KMS-11 (cell line): ENCODE results near the gene IPMK.
A peak's percentile ranks its signal among the peaks of the same experiment; 100 is the strongest.

Experiments used
- H2AFZ ChIP-seq: fragments of 200-600 bp; sonication (generic); 2 replicates; pipeline ENCODE4 v1.6.1; 2016; ENCODE audit warnings: antibody characterized with exemption, mixed run types, low read depth
- H3K27ac ChIP-seq: fragments of 200-600 bp; sonication (generic); 2 replicates; pipeline ENCODE4 v1.6.1; 2016; ENCODE audit warnings: mild to moderate bottlenecking, mixed run types
- H3K27me3 ChIP-seq: fragments of 200-600 bp; sonication (generic); 2 replicates; pipeline ENCODE4 v1.6.1; 2017; ENCODE audit warnings: mild to moderate bottlenecking, low read depth, mixed run types, moderate library complexity; ENCODE audit not compliant: insufficient read depth
- H3K36me3 ChIP-seq: fragments of 200-600 bp; sonication (generic); 2 replicates; pipeline ENCODE4 v1.6.1; 2017; ENCODE audit warnings: mild to moderate bottlenecking, mixed run types; ENCODE audit not compliant: insufficient read depth
- H3K4me1 ChIP-seq: fragments of 200-600 bp; sonication (generic); 2 replicates; pipeline ENCODE4 v1.6.1; 2016; ENCODE audit warnings: mild to moderate bottlenecking, low read depth, mixed run types; ENCODE audit not compliant: poor library complexity, severe bottlenecking
- H3K4me2 ChIP-seq: fragments of 200-600 bp; sonication (generic); 2 replicates; pipeline ENCODE4 v1.7.0; 2016; ENCODE audit warnings: mild to moderate bottlenecking, mixed run types
- H3K4me3 ChIP-seq: fragments of 200-600 bp; sonication (generic); IDR thresholded peaks from 2 replicates; pipeline ENCODE4 v1.6.1; 2017; ENCODE audit warnings: low read depth, low read length, mixed read lengths; ENCODE audit not compliant: insufficient read depth
- H3K79me2 ChIP-seq: fragments of 200-600 bp; sonication (generic); 2 replicates; pipeline ENCODE4 v1.6.1; 2016; ENCODE audit warnings: low read depth, mixed run types; ENCODE audit not compliant: insufficient read depth
- H3K9ac ChIP-seq: fragments of 200-600 bp; sonication (generic); 2 replicates; pipeline ENCODE4 v1.6.1; 2016; ENCODE audit warnings: mild to moderate bottlenecking, mixed run types
- H4K20me1 ChIP-seq: fragments of 200-600 bp; sonication (generic); 2 replicates; pipeline ENCODE4 v1.6.1; 2016; ENCODE audit warnings: mild to moderate bottlenecking, mixed run types; ENCODE audit not compliant: insufficient read depth
- CTCF ChIP-seq: fragments of 200-600 bp; sonication (generic); conservative IDR thresholded peaks from 2 replicates; pipeline ENCODE4 v1.6.1; 2017; ENCODE audit warnings: low read depth, mild to moderate bottlenecking, antibody characterized with exemption, low read length, moderate library complexity, mixed read lengths

The IPMK gene

GRCh38 chr10:58178811-58179210, 88.9 kb downstream of the IPMK start:
- no peak for TF ChIP-seq CTCF
- H3K27me3 ChIP-seq: no peaks in the 10 kb centered on the region
- no peak overlapping the region for H3K4me2 ChIP-seq
- H3K9ac ChIP-seq: no peak overlapping the region
- H3K4me3 ChIP-seq: no peak overlapping the region
- H3K4me1 ChIP-seq: no peaks in the 10 kb centered on the region
- H2AFZ ChIP-seq: no peak overlapping the region
- no peaks in the 10 kb centered on the region for H3K79me2 ChIP-seq
- no peak overlapping the region for H3K27ac ChIP-seq
- no peaks in the 10 kb centered on the region for H3K36me3 ChIP-seq
- H4K20me1 ChIP-seq: no peaks in the 10 kb centered on the region; the same call in 1 of the 2 replicates

GRCh38 chr10:58177362-58177947, 90.2 kb downstream of the IPMK start:
- H3K9ac ChIP-seq: no peak overlapping the region
- no peaks in the 10 kb centered on the region for H3K27me3 ChIP-seq
- H4K20me1 ChIP-seq: no peaks in the 10 kb centered on the region; the same call in 1 of the 2 replicates
- H3K36me3 ChIP-seq: no peaks in the 10 kb centered on the region
- no peaks in the 10 kb centered on the region for H3K4me1 ChIP-seq
- no peaks in the 10 kb centered on the region for H3K79me2 ChIP-seq
- H2AFZ ChIP-seq: no peak overlapping the region
- no peak overlapping the region for H3K27ac ChIP-seq
- no peak overlapping the region for H3K4me2 ChIP-seq
- TF ChIP-seq CTCF: peak; percentile 69
- no peak overlapping the region for H3K4me3 ChIP-seq

- no peak overlapping the region for H2AFZ ChIP-seq
- no peaks in the 10 kb centered on the region; the same call in 1 of the 2 replicates for H4K20me1 ChIP-seq
- no peak overlapping the region for H3K27ac ChIP-seq
- no peak overlapping the region for H3K4me2 ChIP-seq
- H3K9ac ChIP-seq: no peak overlapping the region
- no peaks in the 10 kb centered on the region for H3K79me2 ChIP-seq
- no peaks in the 10 kb centered on the region for H3K4me1 ChIP-seq
- TF ChIP-seq CTCF: no peak
- H3K36me3 ChIP-seq: no peaks in the 10 kb centered on the region
- H3K4me3 ChIP-seq: no peak overlapping the region
- H3K27me3 ChIP-seq: no peaks in the 10 kb centered on the region
Observed at GRCh38 chr10:58175990-58176900, 91.4 kb downstream of the IPMK start.

- Histone ChIP-seq H3K4me3 (no peak overlapping the region), H3K79me2 (no peaks in the 10 kb centered on the region), H3K27ac (no peak overlapping the region), H3K4me2 (no peak overlapping the region), H3K4me1 (no peaks in the 10 kb centered on the region), H3K27me3 (no peaks in the 10 kb centered on the region), H3K36me3 (no peaks in the 10 kb centered on the region), H2AFZ (no peak overlapping the region), H4K20me1 (no peaks in the 10 kb centered on the region; the same call in 1 of the 2 replicates), H3K9ac (no peak overlapping the region)
- TF ChIP-seq CTCF: no peak
Observed at GRCh38 chr10:58174831-58175230, 92.9 kb downstream of the IPMK start.
